DMS114 treated with DMSO at 0.1 percent for 48 hours (cell line): Measurements from ENCODE around the gene USP6.
A peak's percentile ranks its signal among the peaks of the same experiment; 100 is the strongest.
"Not testable (repeated sequence)": the region's sequence is repeated elsewhere in the genome, so short reads cannot be mapped to it uniquely, and the experiment has no call there.

Experiments used
- DNase-seq: peaks from one replicate; lab custom pipeline; 2025; ENCODE audit not compliant: unreplicated experiment; lab: John Stamatoyannopoulos, UW

USP6 gene

GRCh38 chr17:5183410-5183793 is 67.6 kb downstream of the USP6 start:
- DNase-seq, result no peak

- DNase-seq, result no peak
Observed at GRCh38 chr17:5184288-5184687, 68.5 kb downstream of the USP6 start.

- DNase-seq, result peak; percentile 88
Observed at GRCh38 chr17:5191541-5192417, 75.9 kb downstream of the USP6 start, which contains the start of gene ZNF594. TSS of gene ZNF594 (minus strand) at chr17:5191868. CDS start at chr17:5184256, 7,612 bp downstream.

GRCh38 chr17:5194346-5194745 is 78.5 kb downstream of the USP6 start:
- no peak for DNase-seq

GRCh38 chr17:5198472-5198871 is 82.6 kb downstream of the USP6 start:
- no peak for DNase-seq

GRCh38 chr17:5200360-5200759 is 84.5 kb downstream of the USP6 start:
- DNase-seq, result no peak

GRCh38 chr17:5201011-5201410 is 85.2 kb downstream of the USP6 start:
- DNase-seq, result no peak

- no peak for DNase-seq
Observed at GRCh38 chr17:5203178-5203907, 87.5 kb downstream of the USP6 start.

- DNase-seq, result no peak
Observed at GRCh38 chr17:5203908-5204294, 88.1 kb downstream of the USP6 start.

- DNase-seq, result no peak
Observed at GRCh38 chr17:5209396-5209795, 93.6 kb downstream of the USP6 start.

GRCh38 chr17:5210091-5210490 is 94.3 kb downstream of the USP6 start:
- no peak for DNase-seq

- DNase-seq, result no peak
Observed at GRCh38 chr17:5210614-5211252, 94.9 kb downstream of the USP6 start.

- DNase-seq, result no peak
Observed at GRCh38 chr17:5211458-5211857, 95.6 kb downstream of the USP6 start.

- not testable (repeated sequence) for DNase-seq
Observed at GRCh38 chr17:5217562-5217961, 101.7 kb downstream of the USP6 start.

- no peak for DNase-seq
Observed at GRCh38 chr17:5219536-5219935, 103.7 kb downstream of the USP6 start.

- DNase-seq, result no peak
Observed at GRCh38 chr17:5220074-5220473, 104.2 kb downstream of the USP6 start.

- not testable (repeated sequence) for DNase-seq
Observed at GRCh38 chr17:5221912-5222311, 106.1 kb downstream of the USP6 start.
